K562 (cell line): Measurements from ENCODE around the gene GALNS. TPM values are rescaled to one million over a fixed set of nuclear protein-coding genes. Genes with fewer than 3 reads are reported as not detected.

Experiments
- CXXC5 ChIP-seq: fragments of 250-450 bp; sonication (Bioruptor Pico); IDR thresholded peaks from 2 replicates; pipeline ENCODE4 v1.8.0; 2022; ENCODE audit warnings: inconsistent platforms, mild to moderate bottlenecking, moderate library complexity
- E2F3 ChIP-seq: fragments of 250-450 bp; sonication (Bioruptor Pico); IDR thresholded peaks from 2 replicates; pipeline ENCODE4 v1.4.0; 2020; ENCODE audit warnings: mild to moderate bottlenecking
- KDM4B ChIP-seq, 2 experiments: fragments of 450-650 bp in 1 of 2; sonication (generic) in 1 of 2; IDR thresholded peaks; 2 replicates each; pipeline ENCODE4 v1.6.1; 2016 to 2017; ENCODE audit warnings: borderline replicate concordance in 2 of 2, antibody characterized with exemption in 1 of 2, low read depth in 1 of 2, mild to moderate bottlenecking in 1 of 2
- NFE2L1 ChIP-seq: fragments of 450-650 bp; IDR thresholded peaks from 2 replicates; pipeline ENCODE4 v1.6.1; 2016; ENCODE audit warnings: missing genetic modification characterization, low read depth, mild to moderate bottlenecking, missing compliant biosample characterization, moderate library complexity, borderline replicate concordance
- NFIC ChIP-seq: fragments of 450-650 bp; IDR thresholded peaks from 2 replicates; pipeline ENCODE4 v1.6.1; 2017; ENCODE audit warnings: mild to moderate bottlenecking, inconsistent platforms
- SMARCA5 ChIP-seq: fragments of 450-650 bp; IDR thresholded peaks from 2 replicates; pipeline ENCODE4 v1.6.1; 2016
- XRCC3 ChIP-seq: fragments of 450-650 bp; IDR thresholded peaks from 2 replicates; pipeline ENCODE4 v1.6.1; 2017; ENCODE audit warnings: mild to moderate bottlenecking, moderate library complexity
- ZNF551 ChIP-seq: fragments of 250-450 bp; sonication (Bioruptor Pico); IDR thresholded peaks from 2 replicates; pipeline ENCODE4 v1.5.0; 2021; ENCODE audit warnings: mild to moderate bottlenecking, moderate library complexity
- polyA plus RNA-seq, 8 experiments: library from polyadenylated mRNA; depleted of rRNA in 4 of 8; stranded (reverse) in 5 of 8; unstranded in 3 of 8; fragments of >200 nt; fragmentation: Nextera tagmentation in 2 of 8; fragmentation: Illumina TruSeq in 1 of 8; extraction: Ambion mirVana in 2 of 8; extraction: Trizol in 1 of 8; gene quantifications; 2 replicates each; pipeline versions ENCODE4 v1.2.1 to v1.2.3, GENCODE V29; 2011 to 2014; ENCODE audit warnings: inconsistent platforms in 1 of 8, missing spikeins in 1 of 8
- total RNA-seq, 7 experiments: library from RNA; depleted of rRNA in 6 of 7; stranded (reverse); fragments of >200 nt in 6 of 7; fragmentation: Illumina TruSeq in 2 of 7; extraction: Trizol in 2 of 7; gene quantifications; 2 replicates each; pipeline versions ENCODE4 v1.2.1 to v1.2.3, GENCODE V29; 2011 to 2021; ENCODE audit warnings: low replicate concordance in 1 of 7
- TF ChIP-seq, protein P1 (sequence below): sonication (generic); formaldehyde crosslinking; IDR thresholded peaks from 2 replicates; pipeline ENCODE4 v1.8.1; 2023; ENCODE audit warnings: missing genetic modification reagents, mild to moderate bottlenecking, borderline replicate concordance
- TF ChIP-seq, protein P2 (sequence below): sonication (generic); formaldehyde crosslinking; IDR thresholded peaks from 2 replicates; pipeline ENCODE4 v1.8.1; 2023; ENCODE audit warnings: mild to moderate bottlenecking, missing genetic modification reagents
- TF ChIP-seq, protein P3 (sequence below): fragments of 250-450 bp; sonication (Bioruptor Pico); IDR thresholded peaks from 2 replicates; pipeline ENCODE4 v1.9.0; 2021; ENCODE audit warnings: mild to moderate bottlenecking
- TF ChIP-seq, protein P4 (sequence below), 3 experiments: fragments of 200-800 bp in 1 of 3; fragments of 250-450 bp in 1 of 3; fragments of 450-650 bp in 1 of 3; sonication (Bioruptor Pico) in 1 of 3; sonication (Bioruptor generic) in 1 of 3; formaldehyde crosslinking in 1 of 3; IDR thresholded peaks; 2 replicates each; pipeline versions ENCODE4 v1.6.1 to v1.8.0; 2016 to 2022; ENCODE audit warnings: mild to moderate bottlenecking in 2 of 3, missing genetic modification characterization in 2 of 3, missing compliant biosample characterization in 1 of 3, moderate library complexity in 1 of 3
- TF ChIP-seq, protein P5 (sequence below), 2 experiments: fragments of 450-650 bp; conservative IDR thresholded peaks; 2 replicates each; pipeline ENCODE4 v1.6.1; 2017; ENCODE audit warnings: mild to moderate bottlenecking in 2 of 2, moderate library complexity in 2 of 2

Gene GALNS
- total and polyA plus RNA-seq, 9 of the 15 experiments (the other 6 are each of a cell fraction or from before 2014, with no cell fraction given) = 0.38 to 13.2 (median 4.3) TPM

DNA sequence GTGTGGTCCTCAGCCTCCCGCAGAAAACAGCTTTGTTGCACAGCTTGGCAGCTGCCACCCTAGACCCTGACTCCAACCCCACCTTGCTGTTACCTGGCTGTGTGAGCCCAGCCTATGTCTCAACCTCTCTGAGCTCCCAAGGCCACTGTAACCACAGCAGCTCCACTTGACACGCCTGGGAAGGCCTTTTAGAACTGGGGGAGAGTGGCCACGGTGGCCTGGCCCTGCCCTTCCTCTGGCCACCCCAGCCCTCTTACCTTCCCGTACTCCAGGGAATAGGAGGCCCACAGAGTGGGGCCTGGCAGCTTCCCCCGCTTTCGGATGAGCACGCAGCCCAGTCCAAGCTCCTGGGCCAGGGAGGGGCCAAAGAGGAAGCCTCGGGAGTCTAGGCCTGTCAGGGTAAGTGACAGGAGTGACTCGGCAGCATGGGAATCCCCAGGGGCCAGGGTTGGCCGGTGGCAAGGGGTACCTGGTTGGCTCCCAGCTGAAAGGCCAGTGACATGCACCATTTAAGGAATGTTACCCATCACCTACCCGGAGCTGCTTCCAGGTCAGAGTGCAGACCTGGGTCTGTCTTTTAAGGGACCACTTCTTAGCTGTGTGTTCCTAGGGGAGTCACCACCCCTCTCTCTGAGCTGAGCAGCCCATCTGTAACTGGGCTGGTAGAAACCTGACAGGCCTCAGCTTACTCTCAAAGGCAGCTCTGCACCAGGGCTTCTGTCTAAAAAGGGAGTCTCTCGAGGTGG lies 46.4 kb downstream of the GALNS start (continued):
- TF ChIP-seq, protein P1, sequence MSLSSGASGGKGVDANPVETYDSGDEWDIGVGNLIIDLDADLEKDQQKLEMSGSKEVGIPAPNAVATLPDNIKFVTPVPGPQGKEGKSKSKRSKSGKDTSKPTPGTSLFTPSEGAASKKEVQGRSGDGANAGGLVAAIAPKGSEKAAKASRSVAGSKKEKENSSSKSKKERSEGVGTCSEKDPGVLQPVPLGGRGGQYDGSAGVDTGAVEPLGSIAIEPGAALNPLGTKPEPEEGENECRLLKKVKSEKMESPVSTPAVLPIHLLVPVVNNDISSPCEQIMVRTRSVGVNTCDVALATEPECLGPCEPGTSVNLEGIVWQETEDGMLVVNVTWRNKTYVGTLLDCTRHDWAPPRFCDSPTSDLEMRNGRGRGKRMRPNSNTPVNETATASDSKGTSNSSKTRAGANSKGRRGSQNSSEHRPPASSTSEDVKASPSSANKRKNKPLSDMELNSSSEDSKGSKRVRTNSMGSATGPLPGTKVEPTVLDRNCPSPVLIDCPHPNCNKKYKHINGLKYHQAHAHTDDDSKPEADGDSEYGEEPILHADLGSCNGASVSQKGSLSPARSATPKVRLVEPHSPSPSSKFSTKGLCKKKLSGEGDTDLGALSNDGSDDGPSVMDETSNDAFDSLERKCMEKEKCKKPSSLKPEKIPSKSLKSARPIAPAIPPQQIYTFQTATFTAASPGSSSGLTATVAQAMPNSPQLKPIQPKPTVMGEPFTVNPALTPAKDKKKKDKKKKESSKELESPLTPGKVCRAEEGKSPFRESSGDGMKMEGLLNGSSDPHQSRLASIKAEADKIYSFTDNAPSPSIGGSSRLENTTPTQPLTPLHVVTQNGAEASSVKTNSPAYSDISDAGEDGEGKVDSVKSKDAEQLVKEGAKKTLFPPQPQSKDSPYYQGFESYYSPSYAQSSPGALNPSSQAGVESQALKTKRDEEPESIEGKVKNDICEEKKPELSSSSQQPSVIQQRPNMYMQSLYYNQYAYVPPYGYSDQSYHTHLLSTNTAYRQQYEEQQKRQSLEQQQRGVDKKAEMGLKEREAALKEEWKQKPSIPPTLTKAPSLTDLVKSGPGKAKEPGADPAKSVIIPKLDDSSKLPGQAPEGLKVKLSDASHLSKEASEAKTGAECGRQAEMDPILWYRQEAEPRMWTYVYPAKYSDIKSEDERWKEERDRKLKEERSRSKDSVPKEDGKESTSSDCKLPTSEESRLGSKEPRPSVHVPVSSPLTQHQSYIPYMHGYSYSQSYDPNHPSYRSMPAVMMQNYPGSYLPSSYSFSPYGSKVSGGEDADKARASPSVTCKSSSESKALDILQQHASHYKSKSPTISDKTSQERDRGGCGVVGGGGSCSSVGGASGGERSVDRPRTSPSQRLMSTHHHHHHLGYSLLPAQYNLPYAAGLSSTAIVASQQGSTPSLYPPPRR = no peak
- TF ChIP-seq, protein P2, sequence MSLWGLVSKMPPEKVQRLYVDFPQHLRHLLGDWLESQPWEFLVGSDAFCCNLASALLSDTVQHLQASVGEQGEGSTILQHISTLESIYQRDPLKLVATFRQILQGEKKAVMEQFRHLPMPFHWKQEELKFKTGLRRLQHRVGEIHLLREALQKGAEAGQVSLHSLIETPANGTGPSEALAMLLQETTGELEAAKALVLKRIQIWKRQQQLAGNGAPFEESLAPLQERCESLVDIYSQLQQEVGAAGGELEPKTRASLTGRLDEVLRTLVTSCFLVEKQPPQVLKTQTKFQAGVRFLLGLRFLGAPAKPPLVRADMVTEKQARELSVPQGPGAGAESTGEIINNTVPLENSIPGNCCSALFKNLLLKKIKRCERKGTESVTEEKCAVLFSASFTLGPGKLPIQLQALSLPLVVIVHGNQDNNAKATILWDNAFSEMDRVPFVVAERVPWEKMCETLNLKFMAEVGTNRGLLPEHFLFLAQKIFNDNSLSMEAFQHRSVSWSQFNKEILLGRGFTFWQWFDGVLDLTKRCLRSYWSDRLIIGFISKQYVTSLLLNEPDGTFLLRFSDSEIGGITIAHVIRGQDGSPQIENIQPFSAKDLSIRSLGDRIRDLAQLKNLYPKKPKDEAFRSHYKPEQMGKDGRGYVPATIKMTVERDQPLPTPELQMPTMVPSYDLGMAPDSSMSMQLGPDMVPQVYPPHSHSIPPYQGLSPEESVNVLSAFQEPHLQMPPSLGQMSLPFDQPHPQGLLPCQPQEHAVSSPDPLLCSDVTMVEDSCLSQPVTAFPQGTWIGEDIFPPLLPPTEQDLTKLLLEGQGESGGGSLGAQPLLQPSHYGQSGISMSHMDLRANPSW (CRISPR knock-in tag) = no peak
- TF ChIP-seq SMARCA5 (no peak; the same call in 1 of the 2 replicates), KDM4B (IDR thresholded peaks at IDR 0.05; ENCODE audit: borderline replicate concordance in 2 of 2, low read depth in 1 of 2) (no peak), NFIC (no peak), XRCC3 (no peak), NFE2L1 (tag) (no peak), ZNF551 (CRISPR knock-in tag) (no peak), CXXC5 (no peak), E2F3 (CRISPR knock-in tag) (no peak)
- TF ChIP-seq, protein P3, sequence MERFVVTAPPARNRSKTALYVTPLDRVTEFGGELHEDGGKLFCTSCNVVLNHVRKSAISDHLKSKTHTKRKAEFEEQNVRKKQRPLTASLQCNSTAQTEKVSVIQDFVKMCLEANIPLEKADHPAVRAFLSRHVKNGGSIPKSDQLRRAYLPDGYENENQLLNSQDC = no peak
- TF ChIP-seq, protein P4, sequence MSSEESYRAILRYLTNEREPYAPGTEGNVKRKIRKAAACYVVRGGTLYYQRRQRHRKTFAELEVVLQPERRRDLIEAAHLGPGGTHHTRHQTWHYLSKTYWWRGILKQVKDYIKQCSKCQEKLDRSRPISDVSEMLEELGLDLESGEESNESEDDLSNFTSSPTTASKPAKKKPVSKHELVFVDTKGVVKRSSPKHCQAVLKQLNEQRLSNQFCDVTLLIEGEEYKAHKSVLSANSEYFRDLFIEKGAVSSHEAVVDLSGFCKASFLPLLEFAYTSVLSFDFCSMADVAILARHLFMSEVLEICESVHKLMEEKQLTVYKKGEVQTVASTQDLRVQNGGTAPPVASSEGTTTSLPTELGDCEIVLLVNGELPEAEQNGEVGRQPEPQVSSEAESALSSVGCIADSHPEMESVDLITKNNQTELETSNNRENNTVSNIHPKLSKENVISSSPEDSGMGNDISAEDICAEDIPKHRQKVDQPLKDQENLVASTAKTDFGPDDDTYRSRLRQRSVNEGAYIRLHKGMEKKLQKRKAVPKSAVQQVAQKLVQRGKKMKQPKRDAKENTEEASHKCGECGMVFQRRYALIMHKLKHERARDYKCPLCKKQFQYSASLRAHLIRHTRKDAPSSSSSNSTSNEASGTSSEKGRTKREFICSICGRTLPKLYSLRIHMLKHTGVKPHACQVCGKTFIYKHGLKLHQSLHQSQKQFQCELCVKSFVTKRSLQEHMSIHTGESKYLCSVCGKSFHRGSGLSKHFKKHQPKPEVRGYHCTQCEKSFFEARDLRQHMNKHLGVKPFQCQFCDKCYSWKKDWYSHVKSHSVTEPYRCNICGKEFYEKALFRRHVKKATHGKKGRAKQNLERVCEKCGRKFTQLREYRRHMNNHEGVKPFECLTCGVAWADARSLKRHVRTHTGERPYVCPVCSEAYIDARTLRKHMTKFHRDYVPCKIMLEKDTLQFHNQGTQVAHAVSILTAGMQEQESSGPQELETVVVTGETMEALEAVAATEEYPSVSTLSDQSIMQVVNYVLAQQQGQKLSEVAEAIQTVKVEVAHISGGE (CRISPR knock-in tag; IDR thresholded peaks at IDR 0.05) = no peak
- TF ChIP-seq, protein P5, sequence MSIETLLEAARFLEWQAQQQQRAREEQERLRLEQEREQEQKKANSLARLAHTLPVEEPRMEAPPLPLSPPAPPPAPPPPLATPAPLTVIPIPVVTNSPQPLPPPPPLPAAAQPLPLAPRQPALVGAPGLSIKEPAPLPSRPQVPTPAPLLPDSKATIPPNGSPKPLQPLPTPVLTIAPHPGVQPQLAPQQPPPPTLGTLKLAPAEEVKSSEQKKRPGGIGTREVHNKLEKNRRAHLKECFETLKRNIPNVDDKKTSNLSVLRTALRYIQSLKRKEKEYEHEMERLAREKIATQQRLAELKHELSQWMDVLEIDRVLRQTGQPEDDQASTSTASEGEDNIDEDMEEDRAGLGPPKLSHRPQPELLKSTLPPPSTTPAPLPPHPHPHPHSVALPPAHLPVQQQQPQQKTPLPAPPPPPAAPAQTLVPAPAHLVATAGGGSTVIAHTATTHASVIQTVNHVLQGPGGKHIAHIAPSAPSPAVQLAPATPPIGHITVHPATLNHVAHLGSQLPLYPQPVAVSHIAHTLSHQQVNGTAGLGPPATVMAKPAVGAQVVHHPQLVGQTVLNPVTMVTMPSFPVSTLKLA (conservative IDR thresholded peaks at IDR 0.05) = peak; percentile 25 to 74
